GM19351 (cell line): ENCODE measurements around the gene CNOT4.
"Not testable (repeated sequence)": the region's sequence is repeated elsewhere in the genome, so short reads cannot be mapped to it uniquely, and the experiment has no call there.

Source experiments
- ATAC-seq: cut with Tn5 transposase; IDR thresholded peaks from one replicate; pipeline ENCODE4 v1.9.1; 2021; ENCODE audit warnings: mild to moderate bottlenecking, moderate library complexity; ENCODE audit not compliant: unreplicated experiment

The CNOT4 gene

DNA sequence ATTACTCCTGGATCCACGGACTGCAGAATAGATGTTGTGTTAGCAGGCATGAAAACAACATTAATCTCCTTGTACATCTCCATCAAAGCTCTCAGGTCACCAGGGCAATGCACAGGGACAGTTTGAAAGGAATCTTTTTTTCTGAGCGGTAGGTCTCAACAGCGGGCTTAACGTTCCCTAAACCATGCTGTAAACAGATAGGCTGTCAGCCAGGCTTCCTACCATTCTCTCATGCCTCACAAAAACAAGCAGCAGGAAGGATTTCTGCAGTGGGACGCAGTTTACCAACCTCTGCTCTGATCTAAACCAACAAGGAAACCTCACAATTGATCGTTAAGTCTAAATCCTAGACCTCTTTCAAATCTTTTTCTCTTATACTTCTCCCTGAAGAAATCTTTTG, 50.8 kb downstream of the CNOT4 start:
- ATAC-seq, result no peak

DNA sequence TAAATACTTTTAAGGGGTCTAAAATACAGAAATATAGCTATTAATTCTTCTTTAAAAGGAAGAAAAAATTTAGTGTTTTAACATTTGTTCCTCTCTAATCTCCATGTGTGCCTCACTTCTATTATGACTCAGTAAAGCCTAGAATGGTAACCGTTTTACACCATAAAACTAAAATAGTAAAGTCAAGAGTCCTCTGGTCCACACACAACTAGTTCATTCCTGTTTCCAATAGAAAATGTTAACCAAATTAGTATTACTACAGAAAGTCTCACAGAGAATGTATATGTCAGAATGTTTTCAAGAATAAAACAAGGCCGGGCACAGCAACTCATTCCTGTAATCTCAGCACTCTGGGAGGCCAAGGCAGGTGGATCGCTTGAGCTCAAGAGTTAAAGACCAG, 55.8 kb downstream of the CNOT4 start:
- ATAC-seq, result peak; percentile 82

DNA sequence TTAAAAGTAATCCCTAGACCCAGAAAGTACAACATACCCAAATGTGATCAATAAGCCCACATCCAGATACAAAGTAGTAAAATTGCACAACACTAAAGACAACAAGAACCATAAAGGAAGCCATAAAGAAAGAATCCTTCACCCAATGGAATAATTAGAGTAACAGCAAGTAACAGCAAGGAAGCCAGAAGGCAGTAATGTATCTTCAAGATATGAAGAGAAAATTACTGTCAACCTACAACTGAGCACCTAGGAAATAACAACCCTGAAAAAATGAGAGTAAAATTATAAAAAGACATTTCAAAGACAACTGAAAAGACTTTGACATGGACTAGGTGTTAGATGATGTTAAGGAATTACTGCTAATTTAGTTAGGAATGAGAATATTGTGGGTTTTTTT, 60.5 kb downstream of the CNOT4 start:
- no peak for ATAC-seq

DNA sequence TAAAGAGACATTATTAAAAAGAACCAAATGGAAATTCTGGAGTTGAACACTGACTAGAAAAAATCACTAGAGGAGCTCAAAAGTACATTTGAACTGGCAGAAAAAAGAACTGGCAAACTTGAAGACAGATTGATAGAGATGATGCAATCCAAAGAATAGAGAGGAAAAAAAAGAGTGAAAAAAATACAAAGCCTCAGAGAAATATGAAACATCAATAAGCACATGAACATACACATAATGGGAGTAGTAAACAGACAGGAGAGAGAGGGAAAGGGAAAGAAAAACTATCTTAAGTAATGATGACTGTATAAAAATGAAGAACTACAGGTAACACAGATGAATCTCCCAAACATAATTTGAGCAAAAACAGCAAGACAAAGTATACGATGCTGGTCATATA, 61.1 kb downstream of the CNOT4 start:
- no peak for ATAC-seq

DNA sequence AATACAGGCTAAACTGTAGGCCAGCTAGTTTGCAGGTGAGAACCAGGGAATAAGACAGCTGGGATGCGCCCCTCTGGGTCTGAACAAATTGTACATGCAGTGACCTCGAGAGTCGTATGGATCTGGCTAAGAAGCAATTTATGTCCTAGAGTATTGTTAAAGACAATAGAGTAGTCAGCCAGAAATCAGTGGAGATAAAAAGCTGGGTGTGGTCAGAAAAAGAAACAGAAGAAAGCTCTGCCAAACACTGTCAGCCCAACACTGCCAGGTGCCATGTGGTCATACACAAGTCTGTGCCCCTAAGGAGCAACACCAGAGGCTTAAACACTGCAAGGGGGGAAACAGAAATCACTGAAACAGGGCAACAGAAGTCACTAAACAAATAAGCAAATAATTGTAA, 62.2 kb downstream of the CNOT4 start:
- no peak for ATAC-seq

DNA sequence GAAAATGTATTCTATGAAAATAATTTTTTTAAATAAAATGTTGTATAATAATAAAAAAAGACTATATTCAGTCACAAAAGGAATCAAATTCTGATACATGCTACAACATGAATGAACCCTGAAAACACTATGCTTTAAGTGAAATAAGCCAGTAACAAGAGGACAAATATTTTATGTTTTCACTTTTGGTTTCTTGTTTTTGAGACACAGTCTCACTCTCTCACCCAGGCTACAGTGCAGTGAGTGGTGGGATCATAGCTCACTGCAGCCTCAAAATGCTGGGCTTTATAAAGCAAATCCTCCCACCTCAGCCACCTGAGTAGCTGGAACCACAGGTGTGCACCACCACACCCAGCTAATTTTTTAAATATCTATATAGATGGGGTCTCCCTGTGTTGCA, 64.2 kb downstream of the CNOT4 start:
- no peak for ATAC-seq

DNA sequence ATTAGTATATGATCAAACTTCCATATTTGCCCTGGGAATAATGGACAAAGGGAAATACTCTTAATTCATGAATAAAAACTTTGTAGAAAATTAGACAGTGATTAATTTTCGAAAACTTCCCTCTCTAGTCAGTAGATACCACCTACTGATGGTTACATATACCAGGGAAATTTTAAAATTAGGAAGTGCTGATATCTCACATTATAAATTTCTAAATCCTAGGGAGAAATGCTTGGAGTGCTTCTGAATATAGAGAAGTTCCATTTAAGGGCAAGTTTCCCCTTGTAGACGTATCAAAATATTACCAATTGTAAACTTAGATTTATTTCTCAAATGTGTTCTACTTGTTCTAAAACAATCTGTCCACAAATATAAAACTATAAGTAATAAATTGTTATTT, 64.6 kb downstream of the CNOT4 start:
- not testable (repeated sequence) for ATAC-seq

DNA sequence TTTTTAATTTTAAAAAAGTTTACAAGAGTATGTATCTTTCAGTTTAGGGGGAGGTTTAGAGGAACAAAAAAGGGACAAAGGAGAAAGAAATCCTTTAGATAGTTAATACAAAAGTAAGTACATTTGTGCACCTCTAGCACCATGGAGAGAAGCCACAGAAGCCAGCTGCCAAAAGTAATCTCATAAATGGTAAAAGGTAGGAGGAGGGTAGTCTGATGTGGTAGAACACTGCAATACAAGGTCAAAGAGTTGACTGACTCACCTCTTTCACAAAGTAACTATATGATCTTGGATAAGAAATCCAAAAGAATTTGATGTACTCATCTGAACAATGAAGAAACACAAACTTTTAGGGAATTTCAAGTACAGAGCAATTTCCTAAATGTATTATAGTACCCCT, 68.1 kb downstream of the CNOT4 start:
- no peak for ATAC-seq

DNA sequence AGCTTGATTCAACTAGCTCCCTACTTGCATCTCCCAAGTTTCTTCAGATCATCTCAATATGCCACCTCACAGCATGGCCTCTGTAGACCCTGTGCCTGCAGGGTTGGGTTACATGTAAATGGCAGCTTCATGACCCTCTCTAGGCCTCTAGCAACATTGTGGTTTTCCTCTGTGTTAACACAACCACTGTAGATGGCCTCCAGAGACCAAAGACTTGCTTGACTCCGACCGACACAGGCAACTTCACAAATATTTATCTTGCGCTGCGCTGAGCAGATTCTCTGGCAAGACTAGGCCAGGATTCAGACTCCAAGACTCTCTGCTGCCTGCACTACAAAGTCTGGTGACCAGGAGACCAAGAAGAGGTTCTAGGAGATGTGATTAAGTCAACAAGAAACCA, 75.9 kb downstream of the CNOT4 start:
- no peak for ATAC-seq

DNA sequence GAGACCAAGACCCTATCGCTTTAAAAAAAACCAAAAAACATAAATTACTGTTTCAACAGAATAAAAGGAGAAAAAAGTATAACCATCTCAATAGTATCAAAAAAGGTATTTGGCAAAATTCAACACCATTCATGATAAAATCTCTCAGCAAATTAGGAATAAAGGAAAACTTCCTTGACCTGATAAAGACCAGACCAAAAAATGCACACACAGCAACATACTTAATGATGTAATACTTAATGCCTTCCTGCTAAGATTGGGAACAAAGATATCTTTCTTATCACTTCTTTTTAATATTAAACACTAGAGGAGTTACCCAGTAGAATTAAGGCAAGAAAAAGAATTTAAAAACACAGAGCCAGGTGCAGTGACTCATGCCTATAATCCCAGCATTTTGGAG, 79.3 kb downstream of the CNOT4 start:
- ATAC-seq, result no peak

DNA sequence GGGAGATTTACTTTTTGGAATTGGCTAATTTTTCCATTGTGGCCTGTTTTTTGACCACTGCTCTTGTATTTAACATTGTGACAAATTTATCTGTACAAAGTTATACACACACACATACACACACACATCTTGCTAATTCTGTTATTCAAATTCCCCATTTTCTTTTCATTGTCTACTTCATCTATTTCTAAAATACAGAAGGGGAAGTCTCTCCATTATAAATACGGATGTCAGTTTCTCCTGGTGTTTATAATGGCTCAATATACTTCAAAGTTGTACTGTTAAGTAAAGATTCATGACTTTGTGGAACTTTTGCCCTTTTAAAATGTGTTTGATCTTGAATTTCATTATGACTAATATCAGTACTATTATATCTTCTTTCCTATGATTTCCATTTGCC, 81.0 kb downstream of the CNOT4 start:
- no peak for ATAC-seq

DNA sequence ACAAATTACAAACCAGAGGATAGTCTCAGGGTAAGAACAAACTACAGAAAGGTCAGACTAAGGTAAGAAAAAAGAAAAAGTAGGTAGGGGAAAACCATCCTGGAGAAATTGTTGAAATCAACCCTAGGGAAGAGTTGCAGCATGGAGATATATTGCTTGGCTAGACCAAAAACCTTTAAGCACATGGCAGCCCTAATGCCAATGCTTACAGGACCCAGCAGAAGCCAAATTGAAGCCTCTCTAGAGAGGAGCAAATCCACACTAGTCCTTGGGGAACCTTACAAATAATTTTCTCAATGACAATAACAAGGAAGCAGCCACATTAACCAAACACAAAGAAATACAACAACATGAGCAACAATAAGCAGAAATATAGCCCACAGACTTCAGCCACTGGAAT, 81.9 kb downstream of the CNOT4 start:
- ATAC-seq, result no peak

DNA sequence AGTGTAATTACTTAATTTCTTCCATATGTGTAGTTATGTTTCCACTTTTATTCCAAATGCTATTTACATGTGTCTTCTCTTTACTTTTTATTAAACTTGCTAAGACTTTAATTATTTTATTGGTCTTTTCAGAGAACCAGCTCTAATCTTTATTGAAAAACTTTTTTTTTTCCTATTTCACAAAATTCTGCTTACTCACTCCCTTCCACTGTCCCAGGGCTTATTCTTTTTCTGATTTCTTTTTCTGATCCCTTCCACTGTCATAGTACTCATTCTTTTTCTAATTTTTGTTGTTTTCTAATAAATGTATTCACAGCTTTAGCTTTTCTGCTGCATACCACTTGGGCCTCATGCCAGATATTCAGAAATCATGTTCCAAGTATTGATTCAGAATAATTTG, 82.7 kb downstream of the CNOT4 start:
- no peak for ATAC-seq

DNA sequence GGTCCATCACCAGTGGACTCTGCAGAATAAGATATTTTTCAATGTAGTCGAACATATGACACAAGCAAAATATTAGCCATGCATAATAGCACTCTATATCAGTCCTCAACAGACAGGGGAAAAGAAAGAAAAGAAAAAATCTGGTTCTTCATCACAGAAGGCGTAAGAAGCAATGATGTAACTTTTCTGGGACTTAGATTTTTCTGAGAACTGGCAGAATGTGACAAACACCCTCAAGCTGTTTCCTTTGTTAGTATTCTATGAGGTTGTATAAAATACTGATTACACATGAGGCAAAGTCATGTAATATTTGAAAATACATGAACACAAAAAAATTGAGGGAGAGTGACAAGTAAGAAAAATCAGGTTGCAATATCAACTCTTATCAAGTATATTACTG, 84.9 kb downstream of the CNOT4 start:
- ATAC-seq, result no peak

DNA sequence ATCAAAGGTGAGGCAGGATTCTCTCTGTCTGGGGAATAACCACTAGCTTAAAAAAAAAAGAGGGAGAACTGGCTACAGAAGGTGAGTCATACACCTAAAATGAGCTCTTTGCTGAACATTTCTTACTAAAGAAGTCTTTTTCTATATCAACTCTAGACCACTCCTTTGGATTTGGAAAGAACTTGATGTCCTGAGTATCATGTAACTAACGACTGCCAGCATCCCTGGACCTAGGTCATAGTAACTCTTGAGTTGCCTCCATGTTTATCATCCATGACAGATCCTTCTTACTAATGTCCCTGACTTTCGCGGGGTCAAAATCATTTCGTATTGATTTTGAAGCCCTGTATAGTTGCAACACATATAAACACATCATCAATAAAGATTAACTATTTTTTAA, 89.1 kb downstream of the CNOT4 start:
- no peak for ATAC-seq

DNA sequence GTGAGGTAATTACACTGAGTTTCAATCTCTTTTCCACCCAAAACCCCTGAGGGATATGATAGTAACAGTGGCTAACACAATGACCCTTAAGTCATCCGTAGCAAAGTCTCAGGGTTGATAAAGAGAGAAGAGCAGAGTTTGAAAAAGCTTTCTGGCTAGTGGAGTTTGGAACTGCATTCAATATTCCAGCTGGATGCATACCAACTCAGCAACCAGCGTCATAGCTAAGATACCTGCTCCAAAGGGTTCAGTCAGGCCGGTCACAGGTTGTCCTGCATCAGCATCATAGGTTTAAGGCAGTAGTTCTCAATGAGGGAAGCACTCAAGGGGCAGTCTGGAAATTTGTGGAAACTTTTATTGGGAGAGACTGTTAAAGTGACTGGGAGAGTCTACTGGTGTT, 93.5 kb downstream of the CNOT4 start:
- ATAC-seq, result no peak

DNA sequence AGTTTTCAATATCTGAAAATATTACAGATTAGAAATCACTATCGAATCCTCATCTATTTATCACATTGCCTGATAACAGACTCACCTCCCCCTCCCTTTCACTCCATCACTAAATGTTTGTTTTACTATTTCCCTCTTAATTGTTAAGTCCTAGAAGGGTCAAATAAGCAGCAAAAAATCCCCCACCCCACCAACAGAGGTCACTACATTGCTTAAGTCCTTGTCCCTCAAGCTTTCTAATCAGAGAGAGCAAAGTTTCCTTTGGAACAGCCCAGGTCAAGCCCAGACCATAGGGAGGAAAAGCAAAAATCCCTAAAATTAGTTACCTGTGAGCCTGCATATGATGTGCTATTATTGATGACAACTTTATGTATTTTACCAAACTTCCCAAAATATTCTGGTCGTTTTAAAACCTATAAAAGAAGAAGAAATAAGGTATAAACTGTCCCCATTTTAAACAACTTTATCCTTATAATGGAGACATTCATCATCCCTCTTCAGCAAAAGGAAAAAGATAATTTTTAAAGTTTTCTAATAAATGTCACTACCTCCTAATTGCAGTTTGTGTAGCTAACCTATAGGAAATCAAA, 95.0 kb downstream of the CNOT4 start:
- peak; percentile 71 for ATAC-seq

DNA sequence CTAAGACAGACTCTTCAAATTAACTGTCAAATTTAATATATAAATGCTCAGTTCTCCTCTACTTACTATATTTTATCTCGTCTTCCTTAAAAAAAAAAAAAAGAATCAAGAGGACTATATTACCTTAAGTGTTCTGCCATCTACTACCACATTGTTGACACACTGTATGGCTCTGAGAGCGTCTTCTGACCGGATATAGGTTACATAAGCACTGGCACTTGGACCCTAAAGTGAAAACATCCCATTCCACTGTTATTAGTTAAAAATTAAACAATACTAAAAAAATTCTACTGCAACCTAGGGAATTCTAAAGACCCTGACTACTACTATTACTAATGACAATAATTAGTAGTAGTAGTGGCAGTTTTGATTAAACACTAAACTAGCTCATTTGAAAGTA, 95.7 kb downstream of the CNOT4 start:
- ATAC-seq, result no peak

DNA sequence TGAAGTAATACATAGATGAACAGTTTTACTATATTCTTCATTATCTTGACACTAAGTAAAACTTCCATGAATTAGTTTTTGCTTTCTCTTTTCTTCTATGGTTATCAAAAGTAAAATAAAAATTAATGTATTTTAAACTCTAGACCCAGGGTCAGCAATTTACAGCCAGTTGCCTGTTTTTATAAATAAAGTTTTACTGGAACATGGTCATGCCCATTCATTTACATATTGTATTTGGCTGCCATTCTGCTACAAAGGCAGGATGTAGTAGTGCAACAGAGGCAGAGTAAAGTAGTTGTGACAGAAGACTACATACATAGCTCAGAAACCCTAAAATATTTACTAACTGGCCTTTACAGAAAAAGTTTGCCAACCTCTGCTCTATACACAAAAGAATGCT, 98.8 kb downstream of the CNOT4 start:
- no peak for ATAC-seq

DNA sequence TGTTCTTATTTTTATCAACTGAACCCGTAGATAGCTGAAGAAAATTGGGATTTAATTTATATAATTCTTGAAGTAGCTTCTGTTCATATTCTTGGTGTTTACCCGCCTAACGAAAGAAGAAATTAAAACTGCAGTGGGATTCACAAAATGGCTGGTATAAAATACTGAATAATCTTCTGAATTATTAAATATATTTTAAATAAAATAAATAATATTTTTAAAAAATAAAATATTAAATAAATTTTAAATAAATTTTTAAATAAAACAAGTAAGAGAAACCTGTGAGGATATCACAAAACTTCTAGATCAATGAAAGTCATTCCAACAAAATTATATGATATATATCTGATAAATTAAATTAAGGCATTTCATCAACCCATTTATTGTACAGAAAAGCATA, 99.4 kb downstream of the CNOT4 start:
- no peak for ATAC-seq

DNA sequence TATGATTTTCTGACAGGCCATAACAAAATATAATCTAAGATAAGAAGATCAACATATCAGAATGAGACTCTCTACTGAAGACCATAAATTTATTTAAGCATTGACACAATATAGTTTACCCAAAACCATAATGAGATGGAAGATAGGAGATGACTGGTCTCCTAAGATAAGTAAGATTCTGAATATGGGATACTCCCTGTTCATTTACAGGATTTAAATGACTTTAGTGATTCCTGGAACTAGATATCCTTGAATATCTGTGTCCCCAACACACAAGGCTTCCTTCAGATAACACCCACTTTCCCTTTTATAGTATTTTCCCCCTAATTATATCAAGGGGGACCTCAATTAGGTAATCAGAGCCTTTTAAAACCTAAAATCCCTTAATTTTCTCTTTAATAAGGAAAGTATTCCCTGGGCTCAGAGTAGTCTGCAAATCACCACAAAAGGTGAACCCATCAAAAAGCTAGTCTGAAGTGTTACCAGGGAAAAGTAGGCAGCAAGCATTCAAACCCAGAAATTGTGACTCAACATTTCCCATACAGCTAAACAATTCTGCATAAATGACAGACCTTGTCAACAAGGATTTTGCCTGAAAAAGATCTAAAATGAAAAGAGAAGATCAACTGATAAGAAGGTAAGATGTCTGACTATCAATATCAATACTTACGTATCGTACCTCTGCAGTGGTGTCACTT, 99.9 kb downstream of the CNOT4 start:
- no peak for ATAC-seq

DNA sequence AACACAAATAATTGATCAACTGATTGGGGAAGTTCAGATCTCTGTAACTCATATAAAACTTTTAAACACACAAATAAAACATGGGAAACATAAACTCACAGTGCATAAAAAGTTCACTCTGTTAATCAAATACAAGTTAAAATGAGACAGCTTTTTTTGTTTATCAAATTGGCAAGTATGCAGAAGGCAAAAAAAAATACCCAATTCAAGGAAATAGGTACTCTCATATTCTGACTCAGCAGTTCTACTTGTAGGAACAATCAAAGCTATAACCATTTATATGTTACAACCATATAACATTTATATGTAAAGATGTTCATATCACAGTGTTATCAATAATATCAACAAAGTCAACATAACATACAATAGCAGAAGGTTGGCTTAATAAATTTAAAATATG, 102.0 kb downstream of the CNOT4 start:
- ATAC-seq, result no peak

DNA sequence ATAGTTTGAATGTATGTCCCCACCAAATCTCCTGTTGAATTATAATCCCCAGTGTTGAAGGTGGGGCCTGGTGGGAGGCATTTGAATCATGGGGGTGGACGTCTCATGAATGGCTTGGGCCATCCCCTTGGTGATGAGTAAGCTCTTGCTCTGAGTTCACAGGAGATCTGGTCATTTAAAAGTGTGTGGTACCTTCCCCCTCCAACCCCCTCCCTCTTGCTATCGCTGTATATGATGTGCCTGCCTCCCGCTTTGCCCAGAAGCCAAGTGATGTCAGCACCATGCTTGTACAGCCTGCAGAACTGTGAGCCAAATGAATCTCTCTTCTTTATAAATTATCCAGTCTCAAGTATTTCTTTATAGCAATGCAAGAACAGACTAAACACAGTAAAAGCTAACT, 103.0 kb downstream of the CNOT4 start:
- no peak for ATAC-seq
